GM12891 (cell line): ENCODE data around the gene GRIA1.

Source experiments
- PAX5 ChIP-seq: IDR thresholded peaks from 2 replicates; pipeline ENCODE4 v1.6.1; 2011; ENCODE audit warnings: low read length, moderate library complexity, mild to moderate bottlenecking; ENCODE audit not compliant: insufficient read depth, severe bottlenecking
- POLR2A ChIP-seq: IDR thresholded peaks from 2 replicates; pipeline ENCODE4 v1.6.1; 2011; ENCODE audit warnings: low read depth, low read length, control low read depth
- POLR2AphosphoS5 ChIP-seq: IDR thresholded peaks from 2 replicates; pipeline ENCODE4 v1.6.1; 2011; ENCODE audit warnings: low read depth, low read length, control low read depth
- POU2F2 ChIP-seq: IDR thresholded peaks from 2 replicates; pipeline ENCODE4 v1.6.1; 2011; ENCODE audit warnings: low read depth, mild to moderate bottlenecking, control low read depth, low read length, moderate library complexity
- SPI1 ChIP-seq: IDR thresholded peaks from 2 replicates; pipeline ENCODE4 v1.6.1; 2011; ENCODE audit warnings: low read depth, low read length, control low read depth
- TAF1 ChIP-seq: IDR thresholded peaks from 2 replicates; pipeline ENCODE4 v1.6.1; 2011; ENCODE audit warnings: low read depth, low read length, control low read depth

DNA sequence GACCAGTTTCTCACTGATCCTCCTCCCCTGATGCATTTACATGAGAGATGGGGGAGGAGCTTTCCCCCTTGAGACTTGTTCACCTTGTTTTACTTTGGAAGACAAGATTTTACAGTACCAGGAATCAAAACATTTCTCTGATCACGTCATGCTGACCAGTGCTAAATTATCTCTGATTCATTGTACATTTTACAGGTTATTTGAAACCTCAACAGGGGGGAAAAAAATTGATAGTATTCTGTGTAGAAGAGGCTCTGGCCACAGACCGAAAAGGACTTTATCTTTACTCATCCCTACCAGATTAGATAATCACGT, 133.9 kb downstream of the GRIA1 start:
- TF ChIP-seq POLR2A (no peak), POLR2AphosphoS5 (no peak), TAF1 (no peak), SPI1 (no peak), POU2F2 (no peak), PAX5 (no peak)
